ENCODE results near the gene RGS11.
"Not testable (repeated sequence)": the region's sequence is repeated elsewhere in the genome, so short reads cannot be mapped to it uniquely, and the experiment has no call there.

RGS11 gene

GRCh38 chr16:264440-264951 lies 11.2 kb downstream of the RGS11 start:
- DNase-seq (ENCODE audit: low read depth in 2 of 2, low spot score in 1 of 2): no peak

- DNase-seq (ENCODE audit: low read depth in 2 of 2, low spot score in 1 of 2): no peak
Observed at GRCh38 chr16:263944-264343, 11.8 kb downstream of the RGS11 start.

- no peak for DNase-seq (ENCODE audit: low read depth in 2 of 2, low spot score in 1 of 2)
Observed at GRCh38 chr16:263182-263774, 12.5 kb downstream of the RGS11 start.

- no peak for DNase-seq (ENCODE audit: low read depth in 2 of 2, low spot score in 1 of 2)
Observed at GRCh38 chr16:262121-262745, 13.5 kb downstream of the RGS11 start.

- DNase-seq (ENCODE audit: low read depth in 2 of 2, low spot score in 1 of 2): no peak
Observed at GRCh38 chr16:261031-261691, 14.6 kb downstream of the RGS11 start.

- DNase-seq (ENCODE audit: low read depth in 2 of 2, low spot score in 1 of 2): no peak
Observed at GRCh38 chr16:260326-260725, 15.4 kb downstream of the RGS11 start.

DNA sequence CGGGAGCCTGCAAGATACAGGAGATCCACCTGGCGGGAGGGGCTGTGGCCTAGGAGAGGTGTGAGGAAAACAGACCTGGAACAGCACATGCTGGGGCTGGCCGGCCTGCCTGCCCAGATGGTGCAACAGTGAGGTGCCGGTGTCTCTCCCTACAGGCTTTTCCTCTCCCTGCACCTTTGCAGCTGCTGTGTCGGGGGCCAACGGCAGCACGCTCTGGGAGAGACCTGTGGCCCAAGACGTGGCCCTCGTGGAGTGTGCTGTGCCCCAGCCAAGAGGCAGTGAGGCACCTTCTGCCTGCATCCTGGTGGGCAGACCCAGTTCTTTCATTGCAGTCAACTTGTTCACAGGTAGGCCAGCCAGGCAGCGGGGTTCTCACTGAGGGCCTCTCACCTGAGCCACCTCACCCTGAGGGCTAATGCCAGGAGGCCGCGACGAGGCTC lies 15.9 kb downstream of the RGS11 start:
- no peak for DNase-seq (ENCODE audit: low read depth in 2 of 2, low spot score in 1 of 2)

DNA sequence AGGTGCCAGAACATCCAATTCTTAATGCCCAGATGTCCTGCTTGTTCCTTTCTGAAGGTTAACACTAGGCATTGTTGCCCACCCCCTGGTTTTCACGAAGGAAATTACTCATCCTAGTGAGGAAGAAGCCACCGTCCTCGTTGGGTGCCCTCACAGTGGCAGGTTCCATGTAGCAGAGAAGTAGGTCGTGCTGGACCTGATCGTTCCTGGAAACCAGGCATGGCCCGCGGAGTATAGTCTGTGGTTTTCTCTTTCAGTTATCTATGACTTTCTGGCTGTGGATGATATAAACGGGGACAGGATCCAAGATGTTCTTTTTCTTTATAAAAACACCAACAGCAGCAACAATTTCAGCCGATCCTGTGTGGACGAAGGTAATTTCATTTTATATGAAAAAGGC lies 16.5 kb downstream of the RGS11 start:
- DNase-seq (ENCODE audit: low read depth in 2 of 2, low spot score in 1 of 2): no peak

GRCh38 chr16:258091-258490 lies 17.7 kb downstream of the RGS11 start:
- not testable (repeated sequence) for DNase-seq (ENCODE audit: low read depth in 2 of 2, low spot score in 1 of 2)

GRCh38 chr16:255183-255582 lies 20.6 kb downstream of the RGS11 start:
- DNase-seq (ENCODE audit: low read depth in 2 of 2, low spot score in 1 of 2): no peak

- no peak for DNase-seq (ENCODE audit: low read depth in 2 of 2, low spot score in 1 of 2)
Observed at GRCh38 chr16:254461-254860, 21.3 kb downstream of the RGS11 start.

- DNase-seq (ENCODE audit: low read depth in 2 of 2, low spot score in 1 of 2): no peak
Observed at GRCh38 chr16:253833-254232, 21.9 kb downstream of the RGS11 start.

- no peak for DNase-seq (ENCODE audit: low read depth in 2 of 2, low spot score in 1 of 2)
Observed at GRCh38 chr16:252366-253337, 23.1 kb downstream of the RGS11 start.

DNA sequence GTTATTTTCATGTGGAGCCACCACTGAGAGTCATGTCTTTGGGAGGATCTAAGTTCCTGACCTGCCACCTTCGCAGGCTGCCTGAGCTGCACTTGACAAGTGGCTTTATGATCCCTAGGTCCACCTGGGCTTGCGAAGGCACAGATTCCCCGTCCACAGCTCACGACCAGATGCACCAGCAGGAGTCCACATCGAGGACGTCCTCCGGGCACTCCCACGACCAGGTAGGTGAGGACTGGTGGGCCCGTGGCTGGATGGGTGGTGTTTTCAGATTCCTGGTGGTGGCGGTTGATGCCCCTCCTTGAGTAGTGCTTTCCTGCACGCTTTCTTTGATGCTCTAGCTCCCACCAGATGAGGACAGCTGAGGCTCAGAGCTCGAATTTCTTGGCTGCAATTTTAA lies 26.3 kb downstream of the RGS11 start:
- DNase-seq (ENCODE audit: low read depth in 2 of 2, low spot score in 1 of 2): no peak

- DNase-seq (ENCODE audit: low read depth in 2 of 2, low spot score in 1 of 2): no peak
Observed at GRCh38 chr16:247027-247426, 28.7 kb downstream of the RGS11 start.

DNA sequence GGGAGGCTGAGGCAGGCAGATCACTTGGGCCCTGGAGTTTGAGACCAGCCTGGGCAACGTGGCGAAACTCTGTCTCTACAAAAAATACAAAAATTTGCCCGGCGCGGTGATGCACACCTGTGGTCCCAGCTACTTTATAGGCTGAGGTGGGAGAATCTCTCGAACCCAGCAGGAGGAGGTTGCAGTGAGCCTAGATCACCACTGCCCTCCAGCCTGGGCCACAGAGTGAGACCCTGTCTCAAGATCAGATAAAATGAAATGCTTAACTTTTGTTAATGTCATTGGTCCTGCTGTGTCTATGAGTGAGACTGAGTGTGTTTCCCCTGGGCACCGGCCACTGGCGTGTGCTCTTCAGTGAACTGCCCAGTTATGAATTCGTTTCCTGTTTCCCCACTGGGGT lies 30.6 kb downstream of the RGS11 start:
- DNase-seq (ENCODE audit: low read depth in 2 of 2, low spot score in 1 of 2): no peak

GRCh38 chr16:243348-243747 lies 32.4 kb downstream of the RGS11 start:
- no peak for DNase-seq (ENCODE audit: low read depth in 2 of 2, low spot score in 1 of 2)

DNA sequence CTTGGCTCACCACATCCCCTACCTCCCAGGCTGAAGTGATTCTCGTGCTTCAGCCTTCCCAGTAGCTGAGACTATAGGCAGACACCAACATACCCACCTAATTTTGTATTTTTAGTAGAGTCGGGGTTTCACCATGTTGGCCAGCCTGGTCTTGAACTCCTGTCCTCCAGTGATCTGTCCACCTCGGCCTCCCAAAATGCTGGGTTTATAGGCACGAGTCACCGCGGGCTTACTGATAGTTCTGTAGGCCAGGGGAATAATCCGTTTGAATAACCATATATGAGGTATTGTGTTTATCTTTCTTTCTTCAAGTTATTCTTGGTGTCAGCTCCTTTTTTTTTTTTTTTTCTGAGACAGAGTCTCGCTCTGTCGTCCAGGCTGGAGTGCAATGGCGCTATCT lies 33.5 kb downstream of the RGS11 start:
- DNase-seq (ENCODE audit: low read depth in 2 of 2, low spot score in 1 of 2): no peak

DNA sequence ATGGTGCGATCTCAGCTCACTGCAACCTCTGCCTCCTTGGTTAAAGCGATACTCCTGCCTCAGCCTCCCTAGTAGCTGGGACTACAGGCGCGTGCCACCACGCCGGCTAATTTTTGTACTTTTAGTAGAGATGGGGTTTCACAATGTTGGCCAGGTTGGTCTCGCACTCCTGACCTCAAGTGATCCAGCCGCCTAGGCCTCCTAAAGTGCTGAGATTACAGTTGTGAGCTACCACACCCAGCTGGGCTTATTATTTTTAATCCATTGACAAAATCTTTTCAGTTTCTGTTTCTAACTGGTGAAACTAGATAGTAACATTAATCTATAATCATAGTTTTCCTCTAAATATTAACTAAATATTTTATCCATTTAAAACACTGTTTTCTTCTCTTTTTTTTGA lies 35.2 kb downstream of the RGS11 start:
- no peak for DNase-seq (ENCODE audit: low read depth in 2 of 2, low spot score in 1 of 2)

DNA sequence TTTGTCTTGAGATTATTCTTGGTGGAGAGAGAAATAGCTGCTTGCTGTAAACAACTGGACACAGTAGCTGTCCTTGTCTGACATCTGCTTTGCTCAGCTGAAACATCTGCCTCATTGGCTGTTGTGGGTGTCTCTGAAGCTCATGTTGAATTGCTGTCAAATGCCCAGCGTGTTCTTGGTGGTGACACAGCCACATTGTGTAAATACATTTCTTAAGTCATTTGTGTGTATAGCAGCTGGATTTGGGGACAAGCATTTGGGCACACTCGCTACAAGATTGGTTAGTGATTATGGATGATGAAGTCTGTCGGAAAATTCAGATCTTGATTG lies 35.8 kb downstream of the RGS11 start:
- DNase-seq (ENCODE audit: low read depth in 2 of 2, low spot score in 1 of 2): no peak

DNA sequence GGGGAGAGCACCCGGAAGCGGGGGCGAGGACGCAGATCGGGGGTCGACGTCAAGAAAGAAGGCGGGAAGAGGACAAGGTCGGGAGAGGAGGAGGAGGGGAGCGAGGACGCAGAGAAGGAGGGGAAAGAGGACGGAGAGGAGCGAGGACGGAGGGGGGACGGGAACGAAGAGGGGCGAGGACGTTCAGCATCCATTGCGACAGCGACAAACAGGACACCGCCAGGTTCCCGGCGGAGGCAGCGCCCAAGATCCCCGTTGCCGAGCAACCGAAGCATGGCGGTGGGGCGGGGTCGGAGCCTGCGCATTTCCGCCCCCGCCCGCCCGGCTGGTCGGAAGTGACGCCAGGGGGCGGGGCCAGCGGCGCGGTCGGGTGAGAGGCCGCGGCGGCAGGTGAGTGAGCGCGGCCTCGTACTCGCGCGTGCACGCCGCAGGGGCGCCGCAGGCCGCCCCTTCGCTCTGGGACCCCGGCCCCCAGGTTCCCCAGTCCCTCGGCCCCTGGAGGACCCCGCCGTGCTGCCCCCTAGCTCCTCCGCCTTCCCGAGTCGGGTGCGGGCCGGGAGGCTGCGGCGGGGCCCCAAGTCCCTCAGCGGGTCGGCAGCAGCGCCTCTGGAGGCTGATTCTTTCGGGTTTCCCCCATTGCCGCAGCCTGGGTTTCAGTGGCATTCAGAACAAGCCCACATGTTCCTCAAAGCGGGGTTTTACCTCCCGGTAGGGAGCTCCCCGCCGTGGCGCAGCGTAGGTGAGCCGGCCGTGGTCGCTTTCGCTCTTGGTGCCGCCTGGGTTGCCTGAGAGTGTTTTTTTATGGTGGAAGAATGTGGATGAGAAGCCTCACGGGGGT lies 41.1 kb downstream of the RGS11 start, which contains the start of gene FAM234A:
Gene FAM234A (plus strand): TSS at position 354 of the 838 bp plus-strand sequence. CDS start 19,593 bp downstream, outside the sequence.
- peak; percentile 80 to 86 for DNase-seq (ENCODE audit: low read depth in 2 of 2, low spot score in 1 of 2)

Measured in stimulated activated CD8-positive, alpha-beta memory T cell treated with anti-CD3 and anti-CD28 coated beads, Interleukin-4, amount 100 ng/mL, for 4 hours (primary cell).